Body of pancreas (tissue), 4 donors: ENCODE results near the gene CRYBB1. TPM values are rescaled to one million over a fixed set of nuclear protein-coding genes. Genes with fewer than 3 reads are reported as not detected.

Experiments
- ATAC-seq: fragments of 150-250 bp; one replicate; pipeline ENCODE4 v1.9.1; 2016
- DNase-seq, 4 donors: peaks; one replicate each; pipeline ENCODE4 v3.0.0-alpha.2; 2019
- H3K27ac ChIP-seq, 4 donors: fragments of 200-600 bp; sonication (generic); 1 replicate in 3 of 4; 2 replicates in 1 of 4; pipeline versions ENCODE4 v1.5.1 to v1.6.1; 2016 to 2019; ENCODE audit warnings: mild to moderate bottlenecking in 1 of 4, mixed read lengths in 1 of 4, moderate library complexity in 1 of 4
- H3K27me3 ChIP-seq, 2 donors: fragments of 200-600 bp; sonication (generic); one replicate each; pipeline ENCODE4 v1.6.0; 2016; ENCODE audit warnings: mild to moderate bottlenecking in 1 of 2
- H3K36me3 ChIP-seq, 2 donors: fragments of 200-600 bp; sonication (generic); replicated peaks in 1 of 2; 2 replicates each; pipeline ENCODE4 v1.5.1; 2016; ENCODE audit warnings: low read depth in 2 of 2; ENCODE audit not compliant: insufficient read depth in 1 of 2
- H3K4me1 ChIP-seq: fragments of 200-600 bp; sonication (generic); one replicate; pipeline ENCODE4 v1.6.0; 2016
- H3K4me3 ChIP-seq, 2 donors: fragments of 200-600 bp; sonication (generic); 1 replicate in 1 of 2; 2 replicates in 1 of 2; pipeline ENCODE4 v1.5.1; 2016 to 2019
- H3K9me3 ChIP-seq, 3 donors: fragments of 200-600 bp; sonication (generic); 1 replicate in 2 of 3; 2 replicates in 1 of 3; pipeline ENCODE4 v1.5.1; 2016
- CTCF ChIP-seq, 7 experiments: fragments of 450-650 bp in 4 of 7; fragments of 200-600 bp in 3 of 7; sonication (generic) in 3 of 7; IDR thresholded peaks; one replicate each; pipeline ENCODE4 v1.5.1; 2016 to 2019; ENCODE audit warnings: antibody characterized with exemption in 7 of 7
- POLR2A ChIP-seq, 3 donors: fragments of 450-650 bp; IDR thresholded peaks; one replicate each; pipeline ENCODE4 v1.6.1; 2016; ENCODE audit warnings: antibody characterized with exemption in 3 of 3, mild to moderate bottlenecking in 2 of 3
- WGBS, 2 donors: methylation state at CpG; one replicate each; pipeline ENCODE4 v1.1.5; 2017; 5-methylcytosine and 5-hydroxymethylcytosine counted together
- intact Hi-C: fragments of 100-400 bp; cut with DNase I; formaldehyde crosslinking; loops from one replicate; pipeline ENCODE4 v1.15.1; 2023
- total RNA-seq, 2 donors: library from RNA; depleted of rRNA; stranded (reverse); fragments of >200 nt; gene quantifications; one replicate each; pipeline ENCODE4 v1.1.0, GENCODE V29; 2016

Gene CRYBB1
- total RNA-seq, 2 donors from 2014 or later, result 0.52 TPM; not detected in 1

DNA sequence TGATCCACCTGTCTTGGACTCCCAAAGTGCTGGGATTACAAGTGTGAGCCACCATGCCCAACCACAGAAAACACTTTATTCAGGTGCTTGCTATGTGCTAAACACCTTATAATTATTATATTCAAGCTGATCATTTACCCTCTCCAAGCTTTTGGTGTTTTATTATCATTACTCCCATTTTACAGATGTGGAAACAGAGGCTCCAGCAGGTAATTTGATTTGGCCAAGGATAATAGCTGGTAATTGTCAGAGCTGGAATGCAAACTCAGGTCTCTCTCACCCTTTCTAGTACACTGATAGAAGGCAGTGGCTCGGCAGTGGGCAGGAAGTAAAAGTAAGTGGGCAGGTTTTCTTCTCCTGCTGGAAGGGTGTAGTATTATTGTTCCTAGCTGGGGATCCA, 24.1 kb downstream of the CRYBB1 start:
- Histone ChIP-seq H3K36me3 (no peaks in the 10 kb centered on the region), H3K4me3 (no peak overlapping the region), H3K27ac (no peak overlapping the region), H3K27me3 (no peaks in the 10 kb centered on the region), H3K9me3 (no peaks in the 10 kb centered on the region), H3K4me1 (peaks cover 21% of the 10 kb centered on the region)
- 25 to 64% methylated on average over 1 of the region's 1 CpG for WGBS, 2 donors
- TF ChIP-seq CTCF (IDR thresholded peaks at IDR 0.05), result no peak
- no peak for TF ChIP-seq POLR2A (IDR thresholded peaks at IDR 0.05)
- no peak for DNase-seq
- no peak for ATAC-seq
- intact Hi-C loops, result no loop called here

- TF ChIP-seq CTCF (IDR thresholded peaks at IDR 0.05), result no peak
- intact Hi-C loops, result no loop called here
- H3K36me3 ChIP-seq, result no peaks in the 10 kb centered on the region
- ATAC-seq (no peak), DNase-seq (peak in 1 of 4 donors; percentile 5)
- no peaks in the 10 kb centered on the region for H3K9me3 ChIP-seq
- H3K4me3 ChIP-seq, result no peak overlapping the region
- no peak overlapping the region for H3K27ac ChIP-seq
- 67 to 84% methylated on average over 4 of the region's 4 CpGs for WGBS, 2 donors
- peaks cover 18% of the 10 kb centered on the region for H3K4me1 ChIP-seq
- no peaks in the 10 kb centered on the region for H3K27me3 ChIP-seq
These were observed 25.4 kb downstream of the CRYBB1 start for GRCh38 chr22:26592421-26592891.

GRCh38 chr22:26589845-26590736, 27.7 kb downstream of the CRYBB1 start, which contains the start of gene TPST2:
Gene TPST2 (minus strand): TSS chr22:26590132. CDS start chr22:26541630, 48,502 bp downstream.
- Histone ChIP-seq H3K4me1 (peaks cover 23% of the 10 kb centered on the region), H3K9me3 (no peaks in the 10 kb centered on the region), H3K27me3 (no peaks in the 10 kb centered on the region), H3K4me3 (peak within 1 kb of the TSS; percentile 89 to 100), H3K36me3 (no peaks in the 10 kb centered on the region), H3K27ac (peak within 1 kb of the TSS; percentile 44 to 85 (median 80))
- DNase-seq (peak; percentile 72 to 83 (median 78)), ATAC-seq (peak; percentile 97)
- intact Hi-C loops, result no loop called here
- 1% methylated on average over 18 to 46 of the region's 72 CpGs for WGBS, 2 donors
- peak in 3 of 7 experiments; percentile 12 to 27 (median 14) for TF ChIP-seq CTCF (IDR thresholded peaks at IDR 0.05)
- peak; percentile 30 to 68 (median 61) for TF ChIP-seq POLR2A (IDR thresholded peaks at IDR 0.05)

DNA sequence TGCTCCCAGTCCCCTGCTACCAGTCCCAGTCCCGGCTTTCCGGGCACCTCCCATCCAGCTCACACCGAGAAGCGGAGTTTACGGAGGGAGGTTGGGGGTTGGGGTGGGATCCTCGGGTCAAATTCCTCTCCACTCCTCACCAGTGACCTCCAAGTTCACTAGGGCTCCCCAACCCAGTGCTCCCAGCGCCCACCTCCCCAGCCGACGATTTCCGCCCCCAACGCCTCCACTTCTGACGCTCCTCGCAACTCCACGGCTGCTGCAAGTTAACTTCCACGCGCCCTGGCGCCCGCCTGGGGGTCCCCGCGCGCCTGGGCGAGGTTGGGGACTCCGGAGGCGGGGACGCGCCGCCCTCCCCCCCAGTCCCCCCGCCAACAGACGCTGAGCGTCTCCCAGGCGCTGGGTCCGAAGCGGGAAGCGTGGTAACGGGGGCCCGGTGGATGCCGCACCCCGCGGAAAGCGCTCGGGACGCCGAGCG, 28.4 kb downstream of the CRYBB1 start:
- peak; percentile 32 to 56 (median 47) for DNase-seq
- Histone ChIP-seq H3K27me3 (no peaks in the 10 kb centered on the region), H3K27ac (peak overlapping the region; percentile 22 to 85 (median 80)), H3K9me3 (no peaks in the 10 kb centered on the region), H3K4me3 (peak overlapping the region; percentile 89 to 100), H3K4me1 (peaks cover 28% of the 10 kb centered on the region), H3K36me3 (no peaks in the 10 kb centered on the region)
- TF ChIP-seq CTCF (IDR thresholded peaks at IDR 0.05) (no peak), POLR2A (IDR thresholded peaks at IDR 0.05) (no peak)
- intact Hi-C loops, result no loop called here
- ATAC-seq, result peak; percentile 34
- 0 to 1% methylated on average over 11 to 29 of the region's 44 CpGs for WGBS, 2 donors
